ENCODE measurements around the gene AFF2.
"Not testable (repeated sequence)": the region's sequence is repeated elsewhere in the genome, so short reads cannot be mapped to it uniquely, and the experiment has no call there.

The AFF2 gene

DNA sequence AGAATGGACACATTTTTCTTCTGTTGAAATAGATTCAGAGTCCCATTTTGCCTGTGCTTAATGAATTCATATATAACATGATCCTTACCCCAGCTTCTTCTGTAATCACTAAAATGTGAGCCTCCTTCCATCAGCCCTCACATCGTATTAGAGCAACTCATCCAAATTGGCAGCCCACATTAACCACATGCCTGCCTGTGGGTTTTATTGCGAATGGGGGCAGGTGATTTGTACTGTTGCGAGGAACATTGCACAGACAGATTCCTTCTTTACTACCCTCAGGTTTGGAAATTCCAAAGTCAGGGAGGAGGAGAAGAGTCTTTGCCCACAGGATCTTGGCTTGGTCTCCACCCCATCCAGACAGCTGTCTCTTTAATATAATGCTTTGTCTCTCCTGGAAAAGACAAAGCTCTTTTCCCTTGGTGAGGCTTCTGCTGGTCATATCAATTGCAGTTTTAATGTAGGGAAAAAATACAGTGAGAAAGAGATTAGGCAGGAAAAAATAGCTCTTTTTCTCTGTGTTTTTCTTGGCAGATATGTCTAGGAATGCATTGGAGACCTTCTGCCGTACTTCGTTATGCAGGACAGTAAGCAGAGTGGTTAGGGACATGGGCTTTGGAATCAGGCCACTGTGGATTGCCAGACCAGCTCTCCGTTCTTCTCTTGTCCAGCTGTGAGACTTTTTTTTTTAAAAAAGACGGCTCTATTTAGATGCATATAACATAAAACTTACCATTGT lies 371.2 kb downstream of the AFF2 start:
- no peak for DNase-seq

GRCh38 chrX:148872161-148872535 lies 371.7 kb downstream of the AFF2 start:
- DNase-seq = no peak

- no peak for DNase-seq
Measured at GRCh38 chrX:148872881-148873280, 372.5 kb downstream of the AFF2 start.

DNA sequence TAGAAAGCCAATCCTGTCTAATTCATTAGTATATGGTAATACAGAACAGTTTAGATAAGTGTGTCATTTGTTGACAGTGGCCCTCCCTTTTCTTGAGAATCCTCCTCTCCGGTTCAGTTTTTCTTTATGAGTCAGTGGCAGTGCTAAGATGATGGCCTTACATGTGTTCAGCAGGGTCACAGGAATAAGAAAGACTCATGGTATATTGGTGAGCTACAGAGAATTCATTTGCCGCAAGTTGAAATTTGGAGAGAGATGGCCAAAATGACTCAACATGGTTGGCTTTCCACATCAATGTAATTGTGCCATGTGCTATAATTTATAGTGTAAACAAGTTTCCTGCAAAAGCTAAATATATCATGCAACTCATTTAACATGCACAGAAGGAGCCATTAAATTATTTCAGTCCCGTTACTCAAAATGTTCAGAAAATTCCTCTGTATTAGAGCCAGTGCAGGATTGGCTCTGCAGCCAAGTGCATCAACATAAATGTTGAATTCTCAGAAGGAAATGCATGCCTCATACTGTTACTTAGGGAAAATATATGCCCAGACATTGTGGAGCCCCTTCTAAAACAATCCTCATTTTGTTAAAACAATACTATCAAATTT lies 374.3 kb downstream of the AFF2 start:
- no peak for DNase-seq

DNA sequence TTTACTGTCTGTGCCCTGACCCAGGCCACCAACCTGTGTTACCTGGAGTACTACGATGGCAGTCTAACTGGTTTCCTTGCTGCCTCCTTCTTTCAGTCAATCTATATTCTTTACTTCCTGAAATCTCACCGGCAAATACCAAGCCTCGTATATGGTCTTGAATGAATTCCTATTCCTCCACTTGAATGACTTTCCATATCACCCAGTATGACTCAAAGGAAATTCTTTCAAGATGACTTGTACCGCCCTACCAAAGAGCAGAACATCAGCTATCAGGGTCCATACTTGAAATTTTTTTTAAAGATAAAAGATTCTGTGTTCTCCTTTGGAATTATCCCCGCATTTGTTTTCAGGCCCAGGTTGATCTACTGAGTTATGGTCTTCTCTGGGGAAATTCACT lies 378.0 kb downstream of the AFF2 start:
- no peak for DNase-seq

DNA sequence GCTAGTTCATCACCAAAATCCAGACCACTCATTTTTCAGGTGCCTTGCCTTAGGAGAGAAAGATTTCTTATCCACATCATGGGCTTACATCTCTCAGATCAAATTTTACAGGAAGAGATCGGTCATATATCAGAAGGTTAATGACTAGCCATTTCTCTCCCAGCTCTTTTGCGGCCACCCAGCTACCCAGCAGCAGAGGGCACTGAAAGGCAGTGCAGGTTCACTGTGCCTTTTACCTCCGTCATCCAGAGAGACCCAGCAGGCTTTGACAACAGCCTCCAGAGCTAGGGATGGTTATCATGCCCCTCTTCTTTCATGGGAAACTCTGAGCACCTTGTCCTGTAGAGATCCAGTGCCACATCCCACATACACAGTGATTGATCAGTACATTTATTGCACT lies 384.8 kb downstream of the AFF2 start:
- no peak for DNase-seq

DNA sequence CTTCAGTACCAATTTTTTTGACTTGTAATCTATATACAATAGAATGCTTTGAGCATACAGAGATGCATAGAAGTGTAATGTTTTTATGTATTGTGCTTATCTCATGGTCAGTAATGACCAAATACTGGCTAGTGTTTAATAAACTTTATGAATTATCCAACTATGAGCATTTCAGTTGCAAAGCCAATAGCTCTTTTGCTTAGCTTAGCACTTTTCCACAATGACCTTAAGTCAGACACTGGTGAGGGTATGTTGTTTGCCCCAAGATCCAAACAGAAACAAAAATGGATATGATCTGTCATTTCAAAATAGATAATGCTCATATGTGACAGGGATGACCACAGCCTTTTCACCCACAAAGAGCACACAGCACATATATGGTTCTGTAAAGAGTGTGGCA lies 393.0 kb downstream of the AFF2 start:
- DNase-seq = no peak

- DNase-seq = no peak
Measured at GRCh38 chrX:148902581-148902980, 402.2 kb downstream of the AFF2 start.

DNA sequence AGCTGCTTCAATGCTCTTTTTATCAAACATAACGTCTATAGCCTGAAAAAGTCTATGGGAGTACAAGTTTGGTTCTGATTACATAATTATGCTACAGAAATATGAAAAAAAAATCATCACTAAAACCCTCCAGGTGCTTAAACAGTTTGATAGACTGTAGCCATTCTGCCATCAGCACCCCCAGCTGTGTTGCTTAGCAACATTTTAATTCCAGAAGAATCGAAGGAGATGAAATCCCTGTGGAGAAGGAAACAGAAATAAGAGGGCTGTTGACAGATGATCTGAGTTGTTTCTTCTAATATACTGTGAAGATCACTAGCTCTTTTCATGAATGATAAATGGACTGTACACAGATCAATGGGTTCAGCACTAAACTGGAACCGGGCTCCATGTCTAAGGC lies 402.8 kb downstream of the AFF2 start:
- DNase-seq = no peak

DNA sequence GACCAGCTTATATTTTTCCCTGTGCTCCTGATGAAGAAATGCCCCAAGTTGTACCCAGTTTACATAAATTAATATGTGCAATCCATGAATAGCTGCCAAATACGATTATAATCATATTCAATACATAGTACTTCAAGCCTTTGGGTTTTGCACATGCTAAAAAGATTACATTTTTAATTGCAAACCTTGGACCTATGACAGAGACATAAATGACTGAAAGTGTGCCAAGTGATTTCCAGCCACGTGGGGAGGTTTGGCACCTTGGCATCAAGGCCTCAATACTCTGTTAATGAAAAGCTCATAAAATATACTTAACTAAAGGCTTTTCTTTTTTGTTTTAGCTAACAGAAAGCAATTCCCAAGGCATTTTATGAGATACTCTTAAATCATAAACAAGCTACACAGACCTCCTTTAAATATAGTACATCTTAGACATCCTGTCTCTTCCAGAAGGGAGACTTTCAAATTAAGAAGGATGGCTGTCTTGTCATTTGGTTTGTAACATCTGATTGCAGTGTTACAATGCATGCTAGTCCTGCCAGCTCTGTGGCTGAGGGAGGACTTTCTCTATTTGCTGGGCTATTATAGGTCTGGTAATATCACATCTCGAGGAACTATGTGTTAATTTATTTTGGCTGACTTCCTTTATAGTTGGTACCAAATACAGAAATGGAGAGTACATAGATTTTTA lies 404.1 kb downstream of the AFF2 start:
- no peak for DNase-seq

- DNase-seq = no peak
Measured at GRCh38 chrX:148905400-148905799, 405.0 kb downstream of the AFF2 start.

DNA sequence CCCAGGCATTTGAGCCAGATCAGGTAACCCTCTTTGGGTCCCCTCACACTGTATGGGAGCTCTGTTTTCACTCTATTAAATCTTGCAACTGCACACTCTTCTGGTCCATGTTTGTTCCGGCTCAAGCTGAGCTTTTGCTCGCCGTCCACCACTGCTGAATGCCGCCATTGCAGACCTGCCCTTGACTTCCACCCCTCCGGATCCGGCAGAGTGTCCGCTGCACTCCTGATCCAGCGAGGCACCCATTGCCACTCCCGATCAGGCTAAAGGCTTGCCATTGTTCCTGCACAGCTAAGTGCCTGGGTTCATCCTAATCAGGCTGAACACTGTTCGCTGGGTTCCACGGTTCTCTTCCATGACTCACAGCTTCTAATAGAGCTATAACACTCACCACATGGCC lies 406.2 kb downstream of the AFF2 start:
- DNase-seq = not testable (repeated sequence)

- DNase-seq = no peak
Measured at GRCh38 chrX:148909758-148910157, 409.3 kb downstream of the AFF2 start.

GRCh38 chrX:148913971-148914370 lies 413.6 kb downstream of the AFF2 start:
- no peak for DNase-seq

- no peak for DNase-seq
Measured at GRCh38 chrX:148914783-148915182, 414.4 kb downstream of the AFF2 start.

DNA sequence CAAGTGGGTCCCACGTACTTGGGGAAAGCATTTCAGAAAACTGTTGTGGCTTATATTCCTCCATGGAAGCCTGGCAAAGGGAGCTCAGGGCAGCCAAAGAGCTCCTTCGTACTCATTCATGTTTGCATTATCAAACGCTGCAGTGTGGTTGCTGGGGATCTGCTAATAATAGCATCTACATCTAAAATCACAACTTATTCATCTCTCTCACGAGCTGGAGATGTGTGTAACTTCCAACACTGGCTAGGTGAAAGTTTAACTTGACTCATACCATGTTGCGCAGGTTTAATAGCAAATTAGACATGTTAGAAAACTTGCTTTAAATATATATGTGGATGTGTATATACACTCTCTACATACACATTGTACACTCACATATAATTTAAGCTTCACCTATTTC lies 415.1 kb downstream of the AFF2 start:
- no peak for DNase-seq

DNA sequence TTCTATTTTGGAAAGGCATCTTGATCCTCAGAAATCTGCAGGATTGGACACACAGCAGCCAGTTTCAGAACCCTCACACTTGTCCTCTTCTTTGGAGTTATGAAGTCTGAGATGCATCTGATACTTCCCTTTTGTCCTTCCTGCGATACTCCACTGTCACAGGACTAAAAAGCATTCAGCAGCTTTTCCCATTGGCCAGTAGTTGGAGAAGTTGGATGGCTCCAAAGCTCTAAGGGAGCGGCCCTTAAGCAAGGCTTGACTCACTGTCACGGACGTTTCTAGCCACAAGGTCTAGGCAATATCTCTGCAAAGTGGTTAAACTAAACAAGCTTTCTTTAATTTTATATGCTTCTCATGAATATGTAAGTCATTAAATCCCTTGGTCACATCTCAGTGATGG lies 417.0 kb downstream of the AFF2 start:
- DNase-seq = no peak

GRCh38 chrX:148923631-148924030 lies 423.2 kb downstream of the AFF2 start:
- no peak for DNase-seq

DNA sequence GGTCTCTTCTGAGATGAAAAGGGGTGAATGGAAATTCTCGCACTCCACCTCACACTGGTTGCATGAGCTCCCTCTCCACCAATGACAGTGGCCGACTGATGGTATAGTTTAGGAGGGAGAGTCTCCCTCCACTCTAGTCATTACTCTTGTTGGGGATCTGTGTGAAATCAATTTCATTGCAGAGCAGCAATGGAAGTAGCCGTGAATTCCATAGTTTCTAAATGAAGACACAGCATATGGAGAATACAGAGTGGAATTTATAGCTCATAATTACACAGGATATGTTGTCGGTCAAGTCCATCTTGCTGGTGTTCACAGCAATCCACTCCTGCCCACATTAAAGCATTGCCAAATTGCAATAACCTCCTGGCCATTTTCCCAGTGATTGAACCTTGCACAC lies 426.0 kb downstream of the AFF2 start:
- no peak for DNase-seq

DNA sequence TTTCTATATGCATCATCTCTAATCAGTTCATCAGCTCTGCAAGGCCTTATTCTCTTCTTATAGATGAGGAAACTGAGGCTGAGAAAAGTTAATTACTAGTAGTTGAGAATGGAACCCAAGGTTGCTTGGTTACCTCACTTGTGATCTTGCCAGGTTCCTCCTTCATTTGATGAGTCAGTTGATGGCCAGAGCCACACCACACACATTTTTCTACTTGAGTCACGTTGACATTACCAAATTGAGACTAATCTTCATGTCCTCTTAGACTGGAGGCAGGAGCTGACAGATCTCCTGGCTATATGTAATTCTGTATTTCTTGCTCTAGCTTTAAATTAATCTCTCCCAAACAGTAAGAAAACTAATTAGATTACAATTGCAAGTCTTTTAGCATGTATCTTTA lies 428.4 kb downstream of the AFF2 start:
- DNase-seq = no peak

DNA sequence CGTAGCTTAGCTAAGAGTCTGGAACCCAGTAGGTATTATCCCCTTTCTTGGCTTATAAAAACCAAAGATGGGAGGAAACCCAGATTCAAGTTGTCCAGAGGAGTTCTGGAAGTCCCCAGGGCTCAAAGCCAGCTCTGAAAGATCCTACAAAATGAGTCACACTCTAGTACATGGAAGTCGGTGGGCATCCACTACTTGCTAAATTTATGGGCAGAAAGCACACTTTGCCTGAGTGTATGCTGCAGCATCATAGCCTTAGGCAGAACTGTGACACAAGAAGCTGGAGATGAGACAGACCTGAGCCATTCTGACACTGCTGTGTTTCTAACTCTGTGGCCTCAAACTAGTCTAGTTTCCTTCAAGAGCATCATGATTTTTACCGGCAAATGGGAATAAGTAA lies 429.3 kb downstream of the AFF2 start:
- no peak for DNase-seq

DNA sequence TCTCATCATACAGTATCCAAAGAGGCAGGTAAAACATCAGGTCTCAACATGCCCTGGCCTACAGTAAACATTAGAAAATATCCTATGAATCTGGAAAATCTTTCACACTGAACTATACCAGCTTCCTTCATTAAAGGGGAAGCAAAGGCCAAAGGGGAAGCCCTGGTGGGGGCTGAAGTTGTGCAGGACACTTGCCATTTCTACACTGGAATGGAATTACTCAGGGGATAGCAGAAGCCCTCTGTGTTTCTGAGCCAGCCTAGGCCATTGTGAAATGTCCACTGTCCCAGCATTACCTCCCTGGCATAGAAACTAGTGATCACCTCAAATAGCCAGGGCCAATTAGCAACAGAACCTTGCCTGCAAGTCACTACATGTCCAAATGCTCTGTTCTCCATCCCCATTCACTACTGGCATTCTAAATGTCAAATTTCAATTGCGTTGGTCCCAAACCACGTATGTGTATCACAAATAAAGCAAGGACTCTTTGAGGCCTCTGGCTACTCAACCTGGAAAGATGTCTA lies 429.9 kb downstream of the AFF2 start:
- DNase-seq = no peak

GRCh38 chrX:148933881-148934280 lies 433.5 kb downstream of the AFF2 start:
- no peak for DNase-seq

GRCh38 chrX:148938348-148938747 lies 437.9 kb downstream of the AFF2 start:
- DNase-seq = no peak

Data from stimulated activated CD4-positive, alpha-beta T cell treated with anti-CD3 and anti-CD28 coated beads, Interleukin-2, amount 100 ng/mL, for 48 hours (primary cell).